GM21529 (cell line): ENCODE results near the gene ALPI.

Source experiments
- ATAC-seq: cut with Tn5 transposase; IDR thresholded peaks from one replicate; pipeline ENCODE4 v1.9.1; 2021; ENCODE audit not compliant: unreplicated experiment

ALPI gene

DNA sequence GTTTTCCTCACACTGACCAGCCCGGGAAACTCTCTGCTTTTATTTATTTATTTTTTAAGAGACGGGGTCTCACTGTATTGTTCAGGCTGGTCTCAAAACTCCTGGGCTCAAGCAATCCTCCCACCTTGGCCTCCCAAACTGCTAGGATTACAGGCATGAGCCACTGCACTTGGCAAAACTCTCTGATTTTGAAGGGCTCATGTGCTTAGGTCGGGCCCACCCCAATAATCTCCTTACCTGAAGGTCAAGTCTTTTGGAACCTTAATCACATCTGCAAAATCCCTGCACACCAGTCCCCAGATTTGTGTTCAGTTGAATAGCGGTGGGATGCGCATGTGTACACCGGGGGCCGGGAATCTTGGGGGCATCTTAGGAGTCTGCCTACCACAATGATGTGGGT lies 39.3 kb downstream of the ALPI start:
- ATAC-seq, result no peak

DNA sequence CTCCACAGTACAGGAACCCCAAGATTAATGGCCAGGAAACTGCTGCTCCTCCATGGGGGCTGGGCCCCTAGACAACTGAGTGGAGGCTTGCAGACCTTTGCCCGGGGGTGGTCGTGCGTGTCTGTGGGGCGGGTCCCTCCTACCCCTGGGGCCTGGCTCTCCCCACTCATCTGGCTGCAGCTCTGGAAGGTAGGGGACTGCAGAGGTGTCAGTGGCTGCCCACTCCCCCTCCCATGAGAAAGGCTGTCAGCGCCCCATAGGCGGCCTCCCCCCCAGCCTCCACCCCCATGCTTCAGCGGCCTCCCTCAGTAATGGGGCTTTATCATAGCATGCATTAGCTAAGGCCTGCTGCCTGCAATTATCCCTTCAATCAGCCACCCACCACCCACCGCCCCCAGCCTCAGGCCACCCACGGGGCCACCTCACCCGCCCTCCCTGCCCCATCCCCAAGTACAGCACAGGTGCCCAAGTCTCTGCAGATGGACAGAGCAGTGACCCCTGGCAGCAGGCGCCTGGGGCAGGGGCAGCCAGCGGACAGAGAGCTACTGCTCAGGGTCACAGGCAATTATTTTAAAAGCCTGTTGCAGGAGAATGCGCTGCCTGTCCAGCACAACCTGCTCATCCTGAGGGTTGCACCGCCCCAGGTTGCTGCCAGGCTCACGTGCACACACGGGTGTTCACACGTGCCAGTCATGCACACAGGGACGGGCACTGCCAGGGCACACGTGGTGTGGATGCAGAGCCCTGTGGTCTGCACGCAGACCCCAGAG lies 40.7 kb downstream of the ALPI start:
- no peak for ATAC-seq

DNA sequence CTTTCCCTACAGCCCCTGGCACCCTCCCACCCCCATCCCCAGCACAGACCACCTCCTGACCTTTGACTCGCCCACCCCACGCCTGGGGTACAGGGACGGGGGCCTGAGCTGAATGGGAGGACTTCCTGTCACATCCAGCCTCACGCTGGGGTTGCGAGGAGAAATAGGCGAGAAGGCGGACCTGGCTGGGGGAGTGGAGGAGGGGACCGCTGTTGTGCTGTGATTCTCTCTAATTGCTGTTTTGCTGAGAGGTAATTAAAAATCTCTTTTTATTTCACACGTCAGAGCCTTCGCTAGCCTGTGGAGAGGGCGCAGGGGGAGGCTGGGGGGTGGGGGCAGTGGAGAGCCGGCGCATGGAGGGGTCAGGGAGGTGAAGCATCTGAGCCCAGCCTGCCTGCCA lies 41.4 kb downstream of the ALPI start:
- ATAC-seq, result no peak

DNA sequence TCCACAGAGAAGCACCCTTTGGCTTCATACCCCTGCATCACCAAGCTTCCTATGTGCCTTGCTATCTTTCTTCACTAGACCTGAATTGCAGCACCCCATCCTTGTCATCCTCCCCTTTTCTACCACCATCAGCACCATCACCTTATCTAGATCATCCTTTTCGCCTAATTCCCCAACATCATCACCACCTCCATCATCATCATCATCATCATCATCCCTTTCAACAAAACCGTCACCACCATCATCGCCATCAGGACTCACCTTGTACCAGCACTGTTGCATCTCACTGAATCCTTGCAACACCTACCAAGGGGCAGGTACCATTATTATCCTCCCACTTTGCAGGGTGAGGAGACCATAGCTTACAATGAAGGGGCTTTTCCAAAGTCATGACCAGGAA lies 42.5 kb downstream of the ALPI start:
- ATAC-seq, result no peak

DNA sequence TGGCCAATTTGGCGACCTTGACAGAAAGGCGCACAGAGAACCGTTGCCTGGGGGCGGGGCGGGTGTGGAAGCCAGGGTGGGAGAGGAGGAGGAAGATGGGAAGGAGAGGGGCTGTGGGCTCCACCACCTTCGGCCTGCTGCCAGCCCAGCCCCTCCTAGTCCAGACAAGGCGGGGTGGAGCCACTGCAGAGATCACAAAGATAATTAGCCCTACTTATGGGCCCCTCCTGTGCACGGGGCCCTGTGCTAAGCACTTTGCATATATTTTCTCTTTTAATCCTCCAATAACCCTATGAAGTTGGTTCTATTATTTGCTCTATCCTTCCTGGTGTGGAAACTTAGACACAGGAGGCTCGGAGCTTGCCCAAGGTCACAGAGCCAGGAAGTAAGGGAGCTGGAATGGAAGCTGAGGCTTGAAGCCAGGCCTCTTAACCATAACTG lies 45.4 kb downstream of the ALPI start:
- no peak for ATAC-seq

DNA sequence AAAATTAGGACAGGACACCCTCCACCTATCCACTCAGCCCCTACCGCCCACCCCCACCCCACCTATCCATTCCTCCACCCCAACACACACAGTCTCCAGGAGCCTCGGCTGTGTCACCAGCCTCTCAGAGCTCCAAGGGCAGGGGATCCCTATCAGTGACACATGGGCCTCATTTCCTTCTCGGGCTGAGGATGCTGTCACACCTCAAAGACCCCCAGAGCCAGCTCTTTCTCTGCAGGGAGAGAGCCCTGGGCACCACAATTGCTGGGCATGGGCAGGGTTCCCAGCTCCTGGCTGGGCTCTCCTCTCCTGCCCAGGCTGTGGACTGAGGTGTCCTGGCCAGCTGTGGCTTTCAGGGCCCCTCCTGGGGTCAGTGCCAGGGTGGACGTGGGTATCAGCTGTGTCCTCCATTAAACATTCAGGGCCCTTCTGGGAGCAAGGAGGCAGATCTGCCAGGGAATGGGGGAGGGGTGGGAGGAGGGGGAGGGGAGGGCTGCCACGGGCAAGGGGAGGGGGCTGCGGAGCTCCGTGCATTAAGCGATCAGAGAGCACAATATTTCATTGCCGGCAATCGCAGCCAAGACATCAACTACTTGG lies 45.9 kb downstream of the ALPI start:
- ATAC-seq, result no peak

DNA sequence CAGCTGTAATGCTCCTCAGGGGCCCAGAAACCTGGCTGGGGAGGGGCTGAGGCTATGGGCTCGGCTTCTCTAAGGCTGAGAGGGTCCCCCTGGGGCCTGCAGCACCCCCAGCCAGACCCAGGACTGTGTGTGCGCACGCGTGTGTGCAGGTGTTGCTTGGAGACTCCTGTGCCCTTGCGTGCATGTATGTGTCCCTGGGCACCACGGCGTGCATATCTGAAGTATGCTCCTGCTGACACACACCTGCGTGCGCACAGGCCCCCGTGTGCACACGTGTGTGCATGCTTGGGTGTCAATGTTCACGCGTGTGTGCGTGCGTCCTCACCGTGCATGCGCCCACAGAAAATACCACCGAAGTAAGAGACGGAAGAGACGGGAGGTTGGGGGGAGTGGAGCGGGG lies 46.6 kb downstream of the ALPI start:
- no peak for ATAC-seq

DNA sequence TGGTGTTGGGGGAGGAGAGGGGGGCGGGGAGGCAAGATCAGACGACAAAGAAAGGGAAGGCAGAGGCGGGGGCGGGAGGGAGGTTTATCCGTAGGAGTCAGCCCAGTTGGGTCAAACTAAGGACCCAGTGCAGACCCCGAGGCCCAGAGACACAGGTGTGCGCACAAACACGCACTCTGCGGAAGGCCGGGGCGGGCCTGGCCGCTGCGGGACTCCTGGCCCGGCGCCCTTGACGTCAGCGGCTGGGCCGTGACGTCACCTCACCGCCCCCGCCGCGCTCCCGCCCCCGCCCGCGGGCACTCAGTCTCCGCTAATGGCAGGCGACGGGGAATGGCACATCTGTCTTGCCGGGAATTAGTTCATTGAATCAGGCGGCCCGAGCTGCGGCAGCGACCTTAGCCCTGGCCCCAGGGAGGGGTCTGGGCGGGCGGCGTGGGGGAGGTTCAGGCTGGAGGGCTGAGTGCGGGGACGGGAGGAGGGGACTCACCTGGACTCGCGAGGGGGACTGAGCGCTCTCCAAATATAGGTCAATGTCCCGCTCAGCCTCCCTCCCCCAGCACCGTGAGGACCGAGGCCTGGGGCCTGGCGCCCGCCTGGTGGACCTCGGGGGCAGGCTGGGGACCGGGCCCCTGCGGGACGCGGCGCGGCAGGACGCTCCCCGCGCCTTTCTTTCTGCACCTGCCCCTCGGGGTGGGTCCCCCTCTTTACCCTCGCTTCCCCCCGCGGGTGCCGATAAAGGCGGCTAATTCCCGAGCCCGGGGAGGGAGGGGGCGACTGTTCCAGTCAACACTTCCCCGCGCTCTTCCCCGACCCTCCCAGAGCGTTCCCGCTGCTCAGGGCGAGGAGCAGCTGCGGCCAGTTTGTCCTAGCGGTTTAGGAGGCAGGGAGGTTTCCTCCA lies 47.2 kb downstream of the ALPI start:
- ATAC-seq, result no peak

DNA sequence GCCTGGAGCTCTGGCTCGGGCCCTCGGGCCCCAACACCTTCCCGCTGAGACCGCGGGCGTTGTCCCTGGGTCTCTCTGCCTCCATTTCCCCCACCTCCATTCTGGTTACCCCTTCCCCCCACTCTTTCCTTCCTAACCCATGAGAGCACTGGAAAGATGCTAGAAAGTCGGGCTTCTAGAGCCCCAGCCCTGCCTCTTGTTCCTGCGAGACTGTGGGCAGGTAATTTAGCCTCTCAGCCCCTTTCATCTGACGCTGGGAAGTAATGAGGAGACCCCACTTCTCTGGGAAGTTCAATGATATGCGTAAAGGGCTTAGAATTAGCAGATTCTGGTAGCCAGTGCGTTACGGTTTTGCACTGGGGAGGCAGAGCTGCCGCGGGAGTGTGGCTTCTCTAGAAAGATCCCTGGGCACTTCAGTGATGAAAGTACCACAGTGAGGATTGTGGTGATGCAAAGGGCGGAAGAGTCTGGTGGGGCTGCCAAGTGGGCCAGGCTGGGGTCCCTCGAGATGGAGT lies 47.9 kb downstream of the ALPI start:
- ATAC-seq, result no peak

DNA sequence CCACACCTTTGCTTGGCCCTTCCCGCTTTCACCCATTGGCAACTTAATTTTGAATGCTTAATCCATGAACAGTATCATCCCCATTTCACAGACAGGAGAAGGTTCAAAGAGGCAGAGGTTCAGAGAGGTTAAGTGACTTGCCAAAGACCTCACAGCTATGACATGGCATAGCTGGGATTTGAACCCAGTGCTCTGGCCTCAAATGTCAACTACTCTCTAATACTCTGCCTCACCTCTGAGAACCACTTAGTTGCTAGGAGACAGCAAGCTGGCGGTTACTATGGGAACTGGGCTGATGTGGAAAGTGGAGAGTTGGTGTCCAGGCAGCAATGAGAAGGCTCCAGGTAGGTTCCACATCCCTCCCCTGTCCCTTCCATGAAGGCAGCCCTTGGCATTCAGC lies 48.5 kb downstream of the ALPI start:
- ATAC-seq, result no peak

DNA sequence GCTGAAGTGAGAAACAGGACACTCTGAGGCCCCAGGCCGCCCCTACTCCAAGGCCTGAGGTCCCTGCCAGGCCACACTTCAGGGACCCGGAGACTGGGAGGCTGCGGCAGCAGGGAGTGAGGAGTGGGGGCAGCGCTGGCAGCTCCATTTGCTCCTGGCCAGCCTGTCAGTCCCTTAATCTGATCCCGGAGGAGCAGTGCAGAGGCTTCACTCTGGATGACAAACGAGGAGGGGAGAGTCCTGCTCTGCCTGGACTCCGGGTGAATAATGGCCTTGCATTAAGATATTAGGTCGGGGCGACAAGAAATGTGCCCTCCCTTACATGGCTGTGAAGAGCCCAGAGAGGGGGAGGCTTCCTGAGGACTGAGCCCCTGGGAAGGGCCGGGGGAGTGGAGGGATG lies 49.9 kb downstream of the ALPI start:
- no peak for ATAC-seq

DNA sequence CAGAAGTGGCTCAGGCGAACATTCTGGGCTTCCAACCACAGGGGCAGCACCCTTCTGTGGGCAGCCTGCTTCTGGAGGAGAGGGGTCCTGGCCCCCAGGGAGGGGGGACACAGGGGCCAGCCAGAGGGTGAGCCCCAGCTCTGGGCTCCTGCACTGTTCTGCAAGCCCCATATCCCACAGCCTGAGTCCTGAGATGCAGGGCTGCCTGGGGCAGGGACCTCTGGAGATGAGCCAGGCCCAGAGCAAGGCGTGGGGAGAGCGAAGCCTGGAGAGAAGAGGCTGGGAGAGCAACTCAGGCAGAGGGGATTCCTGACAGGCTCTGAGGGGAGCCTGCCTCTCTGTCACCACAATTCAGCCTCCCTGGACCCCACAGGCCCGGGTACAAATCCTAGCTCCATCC lies 50.8 kb downstream of the ALPI start:
- ATAC-seq, result no peak

DNA sequence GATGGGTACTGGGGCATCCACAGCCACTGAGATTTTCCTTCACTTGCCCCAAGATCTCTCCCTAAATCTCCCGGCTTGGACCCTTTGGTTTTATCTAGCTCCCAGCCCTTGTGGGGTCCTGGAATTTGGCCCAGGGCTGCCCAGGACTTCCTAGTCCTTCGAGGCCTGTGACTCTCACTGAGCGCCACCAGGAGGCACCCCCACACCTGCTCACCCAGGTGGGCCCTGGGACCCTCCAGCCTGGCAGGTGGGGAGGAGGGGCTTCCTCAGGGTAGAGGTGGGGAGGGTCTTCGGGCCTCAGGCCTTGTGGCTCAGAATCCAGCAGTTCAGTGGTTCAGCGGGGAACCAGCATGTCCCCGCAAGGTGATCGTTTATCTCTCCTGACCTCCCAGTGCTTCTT lies 52.3 kb downstream of the ALPI start:
- ATAC-seq, result no peak
